ENCODE measurements around the gene ZNF581.

The ZNF581 gene

DNA sequence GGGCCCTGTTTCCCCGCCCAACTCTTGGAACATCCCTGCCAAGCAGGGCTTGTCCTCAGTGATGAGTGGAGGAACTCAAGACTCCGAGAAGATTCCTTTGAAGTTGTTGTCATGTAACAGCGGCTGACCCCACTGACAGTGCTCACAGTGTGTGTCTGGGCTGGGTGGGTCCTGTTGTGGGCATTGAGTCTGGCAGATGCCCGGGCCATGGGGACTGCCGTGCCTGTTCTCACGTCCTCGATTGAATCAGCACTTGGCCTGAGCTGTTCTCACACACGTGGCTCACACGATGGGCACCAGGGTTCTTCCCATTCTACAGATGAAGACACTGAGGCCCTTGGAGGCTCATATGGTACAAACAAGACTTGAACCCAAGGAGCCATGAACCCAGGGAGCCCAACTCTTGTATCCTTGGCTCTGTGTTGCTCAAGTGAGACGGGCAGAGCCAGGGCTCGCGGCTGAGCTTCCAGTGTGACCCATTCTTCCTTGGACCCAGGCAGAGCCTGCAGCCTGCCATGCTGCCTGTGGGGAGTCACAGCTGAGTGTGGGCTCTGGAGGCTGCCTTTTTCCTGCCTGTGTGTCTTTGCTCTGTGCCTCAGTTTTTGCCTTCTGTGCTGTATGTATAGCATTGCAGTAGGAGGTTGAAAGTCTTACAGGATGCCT, 23.0 kb downstream of the ZNF581 start:
- no peak for DNase-seq (ENCODE audit: low read depth)

- DNase-seq (ENCODE audit: low read depth): no peak
Measured at GRCh38 chr19:55667006-55667381, 23.5 kb downstream of the ZNF581 start.

DNA sequence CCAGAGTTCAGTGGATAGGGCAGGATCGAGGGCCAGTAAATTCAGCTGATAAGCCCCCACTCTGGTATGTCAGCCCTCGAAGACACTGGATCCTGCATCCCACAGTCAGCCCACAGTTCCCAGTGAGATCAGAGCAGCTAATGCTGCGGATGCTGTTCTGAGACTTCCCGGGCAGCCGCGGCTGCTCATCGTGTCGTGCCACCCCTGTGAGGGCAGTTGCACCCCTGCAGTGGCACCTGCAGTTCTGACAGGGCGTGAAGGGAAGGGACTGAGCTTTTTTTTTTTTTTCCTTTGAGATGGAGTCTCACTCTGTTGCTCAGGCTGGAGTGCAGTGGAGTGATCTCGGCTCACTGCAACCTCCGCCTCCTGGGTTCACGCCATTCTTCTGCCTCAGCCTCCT, 24.1 kb downstream of the ZNF581 start:
- no peak for DNase-seq (ENCODE audit: low read depth)

DNA sequence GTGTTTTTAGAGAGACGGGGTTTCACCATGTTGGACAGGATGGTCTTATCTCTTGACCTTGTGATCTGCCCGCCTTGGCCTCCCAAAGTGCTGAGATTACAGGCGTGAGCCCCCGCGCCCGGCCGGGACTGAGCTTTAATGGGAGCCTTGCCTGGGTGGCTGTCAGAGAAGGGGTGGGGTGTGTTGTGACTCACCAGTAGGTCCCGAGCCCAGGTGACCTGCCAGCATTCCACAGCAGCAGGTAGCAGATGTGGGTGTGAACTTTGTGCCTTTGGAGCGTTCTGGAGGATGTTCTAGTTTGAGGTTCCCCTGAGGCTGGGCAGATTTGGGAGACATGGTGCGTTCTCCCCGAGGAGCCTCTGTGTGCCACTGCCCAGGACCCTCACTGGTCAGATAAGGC, 24.5 kb downstream of the ZNF581 start:
- no peak for DNase-seq (ENCODE audit: low read depth)

DNA sequence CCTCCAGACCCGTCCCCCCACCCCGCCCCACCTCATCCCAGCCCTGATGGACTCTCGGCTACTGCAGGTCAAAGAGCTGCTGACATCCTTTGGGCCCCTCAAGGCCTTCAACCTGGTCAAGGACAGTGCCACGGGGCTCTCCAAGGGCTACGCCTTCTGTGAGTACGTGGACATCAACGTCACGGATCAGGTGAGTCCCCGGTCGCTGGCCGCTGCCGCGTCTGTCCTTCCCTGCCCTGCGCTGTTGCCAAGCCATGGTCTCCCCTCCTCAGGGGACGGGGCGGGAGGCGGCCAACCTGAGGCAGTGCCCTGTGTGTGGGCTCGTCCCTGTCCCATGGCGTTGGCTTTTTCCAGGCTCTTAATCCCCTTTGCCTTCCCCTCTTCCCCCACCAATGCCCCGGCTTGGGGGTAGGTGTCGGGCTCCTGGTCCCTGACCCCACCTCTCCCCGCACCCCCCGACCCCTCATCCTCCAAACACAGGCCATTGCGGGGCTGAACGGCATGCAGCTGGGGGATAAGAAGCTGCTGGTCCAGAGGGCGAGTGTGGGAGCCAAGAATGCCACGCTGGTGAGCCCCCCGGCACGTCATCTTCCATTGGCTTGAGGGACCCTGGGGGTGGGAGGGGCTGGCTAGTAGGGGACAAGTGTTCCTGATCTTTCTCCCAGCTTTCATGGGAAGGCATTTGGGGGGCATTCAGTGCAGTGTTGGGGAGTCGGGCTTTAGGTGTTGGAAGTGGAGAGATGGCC, 25.3 kb downstream of the ZNF581 start:
- no peak for DNase-seq (ENCODE audit: low read depth)

GRCh38 chr19:55669418-55670279, 26.2 kb downstream of the ZNF581 start:
- DNase-seq (ENCODE audit: low read depth): no peak

DNA sequence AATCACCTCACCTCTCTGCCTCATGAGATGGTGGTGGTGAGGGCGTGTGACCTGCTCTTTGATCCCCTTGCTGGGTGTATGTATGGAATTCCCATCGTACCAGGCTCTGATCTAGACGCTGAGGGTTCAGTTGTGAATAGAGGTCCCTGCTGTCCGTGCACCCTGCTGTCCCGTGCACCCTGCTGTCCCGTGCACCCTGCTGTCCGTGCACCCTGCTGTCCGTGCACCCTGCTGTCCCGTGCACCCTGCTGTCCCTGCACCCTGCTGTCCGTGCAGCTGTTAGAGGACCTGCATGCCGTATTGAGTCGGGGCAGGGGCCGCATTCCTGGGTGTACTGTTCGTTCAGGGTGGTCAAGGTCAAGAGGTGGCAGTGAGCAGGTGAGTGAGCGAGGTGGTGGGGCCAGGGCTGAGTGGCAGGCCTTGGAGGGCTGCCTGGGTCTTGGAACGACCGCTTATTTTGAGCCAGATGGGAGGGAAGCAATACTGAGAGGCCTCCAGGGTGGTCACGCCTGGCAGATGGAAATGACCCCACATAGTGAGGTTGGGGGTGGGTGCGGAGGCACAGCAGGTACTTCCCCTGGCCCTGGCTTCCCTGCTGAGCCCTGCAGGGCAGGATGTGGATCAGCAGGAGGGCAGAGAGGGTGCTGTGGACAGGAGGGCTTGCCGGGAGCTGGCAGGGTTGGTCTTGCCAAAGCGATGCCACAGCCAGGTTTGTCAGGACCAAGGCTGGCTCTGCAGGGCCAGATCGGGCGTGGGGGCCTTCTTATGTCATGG, 27.0 kb downstream of the ZNF581 start:
- no peak for DNase-seq (ENCODE audit: low read depth)

DNA sequence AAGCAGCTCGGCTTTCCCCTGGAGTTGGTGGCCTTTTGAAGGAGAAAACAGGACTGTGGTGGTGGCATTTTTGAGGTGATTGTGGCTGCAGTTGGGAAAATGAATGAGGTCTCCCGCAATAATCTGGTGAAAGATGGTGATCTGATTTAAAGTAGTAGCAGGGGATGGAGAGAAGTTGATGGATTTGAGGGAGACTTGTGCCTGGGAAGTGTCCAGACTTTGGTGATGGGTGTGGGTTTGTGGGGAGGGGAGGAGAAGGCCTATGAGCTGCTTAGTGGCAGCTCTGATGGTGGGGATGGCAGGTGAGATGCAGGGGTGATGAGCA, 27.6 kb downstream of the ZNF581 start:
- no peak for DNase-seq (ENCODE audit: low read depth)

DNA sequence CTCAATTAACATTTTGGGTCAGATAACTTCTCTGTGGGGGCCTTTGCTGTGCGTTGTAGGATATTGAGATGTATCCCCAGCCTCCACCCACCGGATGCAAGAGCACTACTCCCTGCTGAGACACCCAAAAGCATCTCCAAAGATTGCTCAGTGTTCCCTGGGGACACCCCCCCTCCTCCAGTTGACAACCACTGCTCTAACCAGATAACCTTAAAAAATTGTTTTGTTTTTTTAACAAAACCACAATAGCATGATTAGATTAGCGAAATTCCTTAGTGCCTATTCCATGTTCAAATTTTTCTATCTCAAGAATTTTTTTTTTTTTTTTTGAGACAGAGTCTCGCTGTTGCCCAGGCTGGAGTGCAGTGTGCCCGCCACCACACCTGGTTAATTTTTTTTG, 29.0 kb downstream of the ZNF581 start:
- DNase-seq (ENCODE audit: low read depth): no peak

- DNase-seq (ENCODE audit: low read depth): no peak
Measured at GRCh38 chr19:55673465-55673864, 30.0 kb downstream of the ZNF581 start.

GRCh38 chr19:55673889-55674288, 30.4 kb downstream of the ZNF581 start:
- no peak for DNase-seq (ENCODE audit: low read depth)

- DNase-seq (ENCODE audit: low read depth): no peak
Measured at GRCh38 chr19:55674459-55674840, 31.0 kb downstream of the ZNF581 start.

DNA sequence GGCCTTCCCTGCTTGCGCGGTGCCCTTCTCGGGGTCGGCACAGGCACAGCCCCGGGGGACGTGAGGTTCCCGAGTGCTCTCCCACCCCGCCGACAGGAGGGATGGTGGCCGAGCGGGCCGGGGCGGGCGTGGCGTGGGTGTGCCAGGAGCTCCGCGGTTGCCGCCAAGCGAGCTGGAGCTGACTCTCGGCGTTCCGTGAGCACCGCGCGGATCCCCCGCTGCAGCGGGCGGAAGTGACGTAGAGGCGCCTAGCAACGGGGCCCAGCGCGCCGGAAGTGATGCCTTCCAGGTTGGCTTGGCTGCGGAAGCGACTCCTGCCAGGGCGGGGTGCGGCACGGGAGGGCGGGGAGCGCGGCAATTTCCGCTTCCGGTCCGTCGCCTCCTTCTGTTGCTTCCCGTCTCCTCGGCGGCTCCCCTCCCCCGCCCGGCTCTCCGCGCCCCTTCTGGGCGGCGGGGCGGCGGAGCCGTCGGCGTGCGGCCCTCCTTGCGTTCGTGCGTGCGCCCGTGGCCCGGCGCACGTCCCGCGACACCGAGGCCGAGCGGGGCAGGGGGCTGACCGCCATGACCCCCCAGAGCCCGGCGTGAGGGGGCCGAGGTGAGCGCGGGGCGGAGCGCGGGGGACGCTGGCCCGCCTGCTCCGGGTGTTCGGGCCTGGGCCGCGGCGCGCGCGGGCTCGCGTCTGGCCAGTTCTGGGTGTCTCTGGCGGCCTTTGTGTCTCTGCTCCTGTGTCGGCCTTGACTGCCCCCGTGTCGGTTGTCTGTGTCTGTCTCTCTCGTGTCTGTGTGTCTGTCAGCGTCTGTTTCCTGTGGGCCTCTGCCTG, 31.6 kb downstream of the ZNF581 start, which contains the start of gene EPN1:
EPN1 (plus strand) TSS at position 386 of the 820 bp plus-strand sequence. CDS start 3,402 bp downstream, outside the sequence.
- DNase-seq (ENCODE audit: low read depth): peak; percentile 98

DNA sequence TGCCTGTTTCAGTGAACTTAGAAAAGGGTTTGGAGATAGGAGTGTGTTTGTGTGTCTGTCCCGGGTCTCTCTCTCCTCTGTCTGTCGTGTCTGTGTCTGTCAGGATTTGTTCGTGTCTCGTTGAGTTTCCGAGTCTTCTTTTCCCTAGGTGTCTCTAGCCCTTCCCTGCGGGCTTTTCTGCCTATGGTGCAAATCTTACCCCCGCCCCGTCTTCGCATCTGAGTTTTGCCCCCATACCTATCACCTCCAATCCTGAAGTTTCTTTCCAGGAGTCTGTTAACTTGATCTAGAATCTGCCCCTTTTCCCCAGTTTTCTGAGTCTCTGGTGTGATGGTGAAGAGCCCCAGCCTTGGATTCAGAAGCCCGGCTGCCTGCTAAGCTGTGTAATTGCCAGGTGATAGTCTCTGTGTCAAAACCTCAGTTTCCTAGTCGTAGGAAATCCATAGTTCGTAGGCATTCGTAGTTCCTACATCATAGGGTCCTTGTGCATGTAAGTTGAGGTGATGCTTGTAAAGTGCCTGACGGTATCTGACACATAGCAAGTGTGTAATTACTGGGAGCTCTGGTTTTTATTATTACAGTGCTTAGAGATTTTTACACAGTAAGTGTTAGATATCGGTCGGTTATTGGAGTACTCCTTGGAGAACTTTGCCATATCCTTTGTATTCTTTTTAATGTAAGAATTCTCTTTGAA, 32.4 kb downstream of the ZNF581 start:
- no peak for DNase-seq (ENCODE audit: low read depth)

- DNase-seq (ENCODE audit: low read depth): no peak
Measured at GRCh38 chr19:55676383-55676782, 32.9 kb downstream of the ZNF581 start.

- DNase-seq (ENCODE audit: low read depth): no peak
Measured at GRCh38 chr19:55676889-55677505, 33.5 kb downstream of the ZNF581 start.

- no peak for DNase-seq (ENCODE audit: low read depth)
Measured at GRCh38 chr19:55677572-55678028, 34.2 kb downstream of the ZNF581 start.

DNA sequence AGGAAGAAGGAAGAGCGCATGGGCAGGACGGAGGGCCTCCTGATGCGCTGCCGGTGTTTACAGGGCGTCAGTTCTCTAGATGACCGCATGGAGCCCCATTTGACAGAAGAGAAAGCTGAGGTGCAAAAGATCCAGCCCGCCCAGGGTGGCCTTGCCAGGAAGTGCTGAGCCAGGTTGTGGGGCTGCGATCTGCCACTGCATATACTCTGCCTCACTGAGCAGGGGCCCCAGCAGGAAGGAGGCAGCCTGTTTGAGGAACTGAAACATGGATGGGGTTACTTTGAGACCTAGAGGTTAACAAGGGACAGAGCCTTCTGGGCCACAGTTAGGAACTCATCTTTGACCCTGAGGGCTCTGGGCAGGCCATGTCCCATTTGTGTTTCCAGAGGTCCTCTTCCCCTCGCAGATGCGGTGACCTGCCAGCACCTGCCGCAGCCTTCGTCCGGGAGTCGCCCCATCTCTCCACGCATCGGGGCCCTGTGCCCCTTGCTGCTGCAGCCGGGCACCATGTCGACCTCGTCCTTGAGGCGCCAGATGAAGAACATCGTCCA, 34.7 kb downstream of the ZNF581 start:
- DNase-seq (ENCODE audit: low read depth): no peak

DNA sequence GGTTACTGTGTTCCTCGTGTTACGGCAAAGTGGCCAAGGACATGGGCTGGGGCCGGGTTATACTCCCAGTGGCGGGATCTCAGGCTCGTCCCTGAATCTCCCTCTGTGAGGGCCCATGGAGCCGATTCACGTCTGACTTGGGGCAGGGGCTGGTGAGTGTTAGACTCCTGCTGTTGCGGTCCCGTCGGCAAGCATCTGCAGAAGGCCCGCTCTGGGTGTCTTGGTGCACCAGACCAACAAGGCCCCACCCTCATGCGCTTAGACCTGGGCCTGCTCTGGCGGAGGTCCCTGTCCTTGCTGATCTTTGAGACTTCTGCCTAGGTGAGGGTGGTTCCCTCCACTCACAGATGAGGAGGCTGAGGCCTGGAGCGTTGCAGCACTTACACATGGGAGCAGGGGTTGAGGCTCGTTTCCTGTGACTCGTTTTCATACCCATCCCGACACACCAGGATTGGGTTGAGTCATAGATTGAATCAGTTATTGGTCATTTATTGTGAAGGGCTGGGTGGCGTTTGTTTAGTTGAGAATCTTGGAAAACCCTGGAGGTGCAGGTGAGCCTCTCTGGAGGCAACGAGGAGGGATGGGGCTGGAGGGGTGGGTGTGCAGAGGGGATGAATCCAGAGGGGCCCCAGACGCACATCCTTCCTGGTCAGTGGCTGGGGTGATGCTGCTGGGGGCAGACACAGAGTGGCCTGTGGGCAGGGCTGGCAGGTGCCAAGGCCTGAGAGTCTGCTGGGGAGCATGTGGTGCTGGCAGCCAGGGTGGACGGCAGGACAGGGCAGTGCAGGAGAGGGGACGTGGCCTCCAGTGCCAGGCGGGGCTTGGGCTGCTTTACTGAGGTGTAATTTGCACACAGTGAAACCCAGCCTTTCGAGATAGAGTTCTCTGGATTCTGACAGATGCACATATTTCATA, 36.2 kb downstream of the ZNF581 start:
- no peak for DNase-seq (ENCODE audit: low read depth)
